ENCODE results near the gene BPTF. TPM values are rescaled to one million over a fixed set of nuclear protein-coding genes. Genes with fewer than 3 reads are reported as not detected.
"Not testable (repeated sequence)": the region's sequence is repeated elsewhere in the genome, so short reads cannot be mapped to it uniquely, and the experiment has no call there.

Gene BPTF
- total RNA-seq, 1 donor from 2014 or later = 72.5 TPM

GRCh38 chr17:67863624-67864247 lies 38.4 kb downstream of the BPTF start:
- intact Hi-C loops (cut with DNase I) = no loop called here
- no peak for DNase-seq (ENCODE audit: missing footprints)
- ATAC-seq = no peak

- intact Hi-C loops (cut with DNase I) = no loop called here
- no peak for ATAC-seq
- no peak for DNase-seq (ENCODE audit: missing footprints)
These were observed 40.1 kb downstream of the BPTF start for GRCh38 chr17:67865438-67865837.

GRCh38 chr17:67867591-67867990 lies 42.3 kb downstream of the BPTF start:
- intact Hi-C loops (cut with DNase I) = no loop called here
- no peak for ATAC-seq
- no peak for DNase-seq (ENCODE audit: missing footprints)

- ATAC-seq = no peak
- intact Hi-C loops (cut with DNase I) = no loop called here
- DNase-seq (ENCODE audit: missing footprints) = no peak
These were observed 42.9 kb downstream of the BPTF start for GRCh38 chr17:67868176-67868575.

- DNase-seq (ENCODE audit: missing footprints) = no peak
- intact Hi-C loops (cut with DNase I) = no loop called here
- no peak for ATAC-seq
These were observed 54.4 kb downstream of the BPTF start for GRCh38 chr17:67879662-67880061.

- ATAC-seq (no peak), DNase-seq (ENCODE audit: missing footprints) (no peak)
- intact Hi-C loops (cut with DNase I) = no loop called here
These were observed 55.8 kb downstream of the BPTF start for GRCh38 chr17:67881083-67881482.

GRCh38 chr17:67884741-67885140 lies 59.4 kb downstream of the BPTF start:
- no peak for ATAC-seq

GRCh38 chr17:67891481-67892119 lies 66.3 kb downstream of the BPTF start:
- ATAC-seq = no peak
- DNase-seq (ENCODE audit: missing footprints) = no peak
- intact Hi-C loops (cut with DNase I) = no loop called here

More at GRCh38 chr17:67884741-67885140, 59.4 kb downstream of the BPTF start:
- intact Hi-C loops (cut with DNase I) = no loop called here
- no peak for DNase-seq (ENCODE audit: missing footprints)

GRCh38 chr17:67902511-67903231 lies 77.4 kb downstream of the BPTF start:
- DNase-seq (ENCODE audit: missing footprints) = no peak
- intact Hi-C loops (cut with DNase I) = no loop called here
- no peak for ATAC-seq

GRCh38 chr17:67905298-67905697 lies 80.0 kb downstream of the BPTF start:
- ATAC-seq; DNase-seq (ENCODE audit: missing footprints); intact Hi-C loops (cut with DNase I): not testable (repeated sequence)

- intact Hi-C loops (cut with DNase I); ATAC-seq: not testable (repeated sequence)
These were observed 85.0 kb downstream of the BPTF start for GRCh38 chr17:67910117-67910803.

GRCh38 chr17:67911059-67911782 lies 85.9 kb downstream of the BPTF start:
- intact Hi-C loops (cut with DNase I) = no loop called here
- ATAC-seq (no peak), DNase-seq (ENCODE audit: missing footprints) (no peak)

More at GRCh38 chr17:67910117-67910803, 85.0 kb downstream of the BPTF start:
- DNase-seq (ENCODE audit: missing footprints) = not testable (repeated sequence)

- intact Hi-C loops (cut with DNase I) = no loop called here
- no peak for DNase-seq (ENCODE audit: missing footprints)
These were observed 86.8 kb downstream of the BPTF start for GRCh38 chr17:67912088-67912487.

GRCh38 chr17:67912656-67913055 lies 87.4 kb downstream of the BPTF start:
- intact Hi-C loops (cut with DNase I) = no loop called here
- ATAC-seq (no peak), DNase-seq (ENCODE audit: missing footprints) (no peak)

More at GRCh38 chr17:67912088-67912487, 86.8 kb downstream of the BPTF start:
- no peak for ATAC-seq

- intact Hi-C loops (cut with DNase I) = no loop called here
- no peak for DNase-seq (ENCODE audit: missing footprints)
- peak; percentile 50 for ATAC-seq
These were observed 94.9 kb downstream of the BPTF start for GRCh38 chr17:67920212-67920611.

GRCh38 chr17:67922503-67922902 lies 97.2 kb downstream of the BPTF start:
- no peak for ATAC-seq
- intact Hi-C loops (cut with DNase I) = no loop called here

GRCh38 chr17:67928842-67929241 lies 103.5 kb downstream of the BPTF start:
- not testable (repeated sequence) for ATAC-seq

More at GRCh38 chr17:67922503-67922902, 97.2 kb downstream of the BPTF start:
- no peak for DNase-seq (ENCODE audit: missing footprints)

GRCh38 chr17:67931227-67931626 lies 105.9 kb downstream of the BPTF start:
- DNase-seq (ENCODE audit: missing footprints) (no peak), ATAC-seq (no peak)
- intact Hi-C loops (cut with DNase I) = no loop called here

More at GRCh38 chr17:67928842-67929241, 103.5 kb downstream of the BPTF start:
- intact Hi-C loops (cut with DNase I); DNase-seq (ENCODE audit: missing footprints): not testable (repeated sequence)

GRCh38 chr17:67942810-67943209 lies 117.5 kb downstream of the BPTF start:
- DNase-seq (ENCODE audit: missing footprints) (no peak), ATAC-seq (no peak)
- intact Hi-C loops (cut with DNase I) = no loop called here
